NCI-H2227 (cell line): ENCODE measurements around the gene CLIC5.

Experiments used
- DNase-seq: peaks from one replicate; lab custom pipeline; 2025; ENCODE audit not compliant: unreplicated experiment; lab: John Stamatoyannopoulos, UW

Gene CLIC5

GRCh38 chr6:45998524-45998923 is 17.1 kb downstream of the CLIC5 start:
- no peak for DNase-seq

GRCh38 chr6:45997875-45998506 is 17.7 kb downstream of the CLIC5 start:
- no peak for DNase-seq

- no peak for DNase-seq
Measured at GRCh38 chr6:45991189-45991588, 24.5 kb downstream of the CLIC5 start.

GRCh38 chr6:45990162-45990561 is 25.5 kb downstream of the CLIC5 start:
- DNase-seq, result no peak

GRCh38 chr6:45988635-45989034 is 27.0 kb downstream of the CLIC5 start:
- DNase-seq, result no peak

GRCh38 chr6:45987856-45988255 is 27.8 kb downstream of the CLIC5 start:
- DNase-seq, result no peak

GRCh38 chr6:45986746-45987274 is 28.9 kb downstream of the CLIC5 start:
- DNase-seq, result no peak

GRCh38 chr6:45984788-45985425 is 30.8 kb downstream of the CLIC5 start:
- no peak for DNase-seq

- no peak for DNase-seq
Measured at GRCh38 chr6:45984347-45984746, 31.3 kb downstream of the CLIC5 start.

- DNase-seq, result no peak
Measured at GRCh38 chr6:45983062-45983461, 32.6 kb downstream of the CLIC5 start.

- DNase-seq, result no peak
Measured at GRCh38 chr6:45982280-45983036, 33.2 kb downstream of the CLIC5 start.

GRCh38 chr6:45981046-45981445 is 34.6 kb downstream of the CLIC5 start:
- no peak for DNase-seq

- DNase-seq, result no peak
Measured at GRCh38 chr6:45979311-45979710, 36.3 kb downstream of the CLIC5 start.

- DNase-seq, result no peak
Measured at GRCh38 chr6:45974596-45974995, 41.1 kb downstream of the CLIC5 start.

- DNase-seq, result no peak
Measured at GRCh38 chr6:45972795-45973503, 42.7 kb downstream of the CLIC5 start.

GRCh38 chr6:45971287-45971686 is 44.4 kb downstream of the CLIC5 start:
- DNase-seq, result no peak

GRCh38 chr6:45970326-45970725 is 45.3 kb downstream of the CLIC5 start:
- DNase-seq, result peak; percentile 77

- no peak for DNase-seq
Measured at GRCh38 chr6:45969883-45970282, 45.8 kb downstream of the CLIC5 start.

- DNase-seq, result no peak
Measured at GRCh38 chr6:45969026-45969425, 46.6 kb downstream of the CLIC5 start.

- DNase-seq, result no peak
Measured at GRCh38 chr6:45967363-45967762, 48.3 kb downstream of the CLIC5 start.

- DNase-seq, result no peak
Measured at GRCh38 chr6:45966797-45967196, 48.9 kb downstream of the CLIC5 start.
